ENCODE data around the gene SPARC. TPM values are rescaled to one million over a fixed set of nuclear protein-coding genes. Genes with fewer than 3 reads are reported as not detected.
A peak's percentile ranks its signal among the peaks of the same experiment; 100 is the strongest.
"Not testable (repeated sequence)": the region's sequence is repeated elsewhere in the genome, so short reads cannot be mapped to it uniquely, and the experiment has no call there.

Gene SPARC
- total RNA-seq, 4 donors from 2014 or later = 47.6 to 177 (median 68.6) TPM

GRCh38 chr5:151700296-151700695 lies 13.6 kb upstream of the SPARC start:
- Histone ChIP-seq H3K4me1 (no peaks in the 10 kb centered on the region), H3K27ac (no peak overlapping the region), H3K9me3 (no peaks in the 10 kb centered on the region), H3K36me3 (no peaks in the 10 kb centered on the region), H3K4me3 (no peak overlapping the region), H3K27me3 (no peaks in the 10 kb centered on the region)
- no peak for DNase-seq
- TF ChIP-seq POLR2A (IDR thresholded peaks at IDR 0.05) (no peak), CTCF (IDR thresholded peaks at IDR 0.05) (no peak)

- Histone ChIP-seq H3K27me3 (no peaks in the 10 kb centered on the region), H3K4me3 (no peak overlapping the region), H3K36me3 (no peaks in the 10 kb centered on the region), H3K27ac (peak overlapping the region; percentile 57 to 75 (median 61)), H3K9me3 (no peaks in the 10 kb centered on the region), H3K4me1 (no peaks in the 10 kb centered on the region)
- no peak for TF ChIP-seq CTCF (IDR thresholded peaks at IDR 0.05)
- no peak for TF ChIP-seq POLR2A (IDR thresholded peaks at IDR 0.05)
- peak in 1 of 3 donors; percentile 60 for DNase-seq
These were observed 12.6 kb upstream of the SPARC start for GRCh38 chr5:151699071-151699901.

- H3K4me1 ChIP-seq, H3K9me3 ChIP-seq, DNase-seq, H3K36me3 ChIP-seq, H3K27me3 ChIP-seq, H3K4me3 ChIP-seq: not testable (repeated sequence)
- peak overlapping the region in 1 of 4 donors; percentile 75 for H3K27ac ChIP-seq
These were observed 11.4 kb upstream of the SPARC start for GRCh38 chr5:151698081-151698480.

- Histone ChIP-seq H3K27me3 (no peaks in the 10 kb centered on the region), H3K4me3 (no peak overlapping the region), H3K9me3 (no peaks in the 10 kb centered on the region), H3K36me3 (no peaks in the 10 kb centered on the region), H3K4me1 (no peaks in the 10 kb centered on the region), H3K27ac (peak overlapping the region in 3 of 4 donors; percentile 18 to 83 (median 54))
- no peak for DNase-seq
- TF ChIP-seq CTCF (IDR thresholded peaks at IDR 0.05) (no peak), POLR2A (IDR thresholded peaks at IDR 0.05) (no peak)
These were observed 10.7 kb upstream of the SPARC start for GRCh38 chr5:151697452-151697851.

- TF ChIP-seq POLR2A (IDR thresholded peaks at IDR 0.05) (no peak), CTCF (IDR thresholded peaks at IDR 0.05) (no peak)
- no peaks in the 10 kb centered on the region for H3K4me1 ChIP-seq
- H3K27me3 ChIP-seq = no peaks in the 10 kb centered on the region
- H3K9me3 ChIP-seq = no peaks in the 10 kb centered on the region
- no peaks in the 10 kb centered on the region for H3K36me3 ChIP-seq
- DNase-seq = no peak
- H3K27ac ChIP-seq = peak overlapping the region; percentile 8 to 83 (median 56)
- H3K4me3 ChIP-seq = peak overlapping the region in 1 of 4 donors; percentile 9
These were observed 9.9 kb upstream of the SPARC start for GRCh38 chr5:151696470-151697061.

- H3K9me3 ChIP-seq = no peaks in the 10 kb centered on the region
- H3K36me3 ChIP-seq = no peaks in the 10 kb centered on the region
- DNase-seq = no peak
- peak overlapping the region in 2 of 4 donors; percentile 58 to 83 for H3K27ac ChIP-seq
- no peak for TF ChIP-seq CTCF (IDR thresholded peaks at IDR 0.05)
- TF ChIP-seq POLR2A (IDR thresholded peaks at IDR 0.05) = no peak
- no peak overlapping the region for H3K4me3 ChIP-seq
- no peaks in the 10 kb centered on the region for H3K27me3 ChIP-seq
- no peaks in the 10 kb centered on the region for H3K4me1 ChIP-seq
These were observed 8.7 kb upstream of the SPARC start for GRCh38 chr5:151695464-151695863.

All from Peyer's patch (tissue), 4 donors.